ENCODE measurements around the gene ERBB4. TPM values are rescaled to one million over a fixed set of nuclear protein-coding genes. Genes with fewer than 3 reads are reported as not detected.

The ERBB4 gene
- total RNA-seq, 6 donors from 2014 or later = 3.3 to 24.2 (median 11.7) TPM

- TF ChIP-seq POLR2A (IDR thresholded peaks at IDR 0.05) (no peak), CTCF (IDR thresholded peaks at IDR 0.05) (no peak)
Measured at GRCh38 chr2:211903961-211904360, 634.6 kb downstream of the ERBB4 start.

GRCh38 chr2:211901226-211901846 lies 637.3 kb downstream of the ERBB4 start:
- Histone ChIP-seq H3K36me3 (no peaks in the 10 kb centered on the region), H3K27me3 (no peaks in the 10 kb centered on the region), H3K4me1 (peaks cover 0 to 5% (median 0%) of the 10 kb centered on the region in 4 donors), H3K9me3 (no peaks in the 10 kb centered on the region), H3K4me3 (no peak overlapping the region), H3K27ac (no peak overlapping the region)
- WGBS, 2 donors = 69 to 80% methylated on average over 6 of the region's 6 CpGs
- ATAC-seq (ENCODE audit: low FRiP score in 2 of 2) (no peak), DNase-seq (no peak)
- TF ChIP-seq EP300 (IDR thresholded peaks at IDR 0.05) (no peak), CTCF (IDR thresholded peaks at IDR 0.05) (no peak), POLR2A (IDR thresholded peaks at IDR 0.05) (no peak)

More at GRCh38 chr2:211903961-211904360, 634.6 kb downstream of the ERBB4 start:
- H3K4me1 ChIP-seq = peaks cover 0 to 5% (median 0%) of the 10 kb centered on the region in 4 donors
- no peaks in the 10 kb centered on the region for H3K9me3 ChIP-seq
- H3K27me3 ChIP-seq = no peaks in the 10 kb centered on the region
- no peak for ATAC-seq (ENCODE audit: low FRiP score in 2 of 2)
- no peak for DNase-seq
- no peak overlapping the region for H3K4me3 ChIP-seq
- H3K27ac ChIP-seq = no peak overlapping the region
- 87 to 92% methylated on average over 2 of the region's 2 CpGs for WGBS, 2 donors
- H3K36me3 ChIP-seq = no peaks in the 10 kb centered on the region

- no peak for ATAC-seq (ENCODE audit: low FRiP score in 2 of 2)
- Histone ChIP-seq H3K4me1 (peaks cover 0 to 5% (median 0%) of the 10 kb centered on the region in 4 donors), H3K27ac (no peak overlapping the region), H3K36me3 (no peaks in the 10 kb centered on the region), H3K9me3 (no peaks in the 10 kb centered on the region), H3K4me3 (no peak overlapping the region), H3K27me3 (no peaks in the 10 kb centered on the region)
- WGBS, 2 donors = 52 to 70% methylated on average over 2 of the region's 2 CpGs
- no peak for DNase-seq
- no peak for TF ChIP-seq CTCF (IDR thresholded peaks at IDR 0.05)
- no peak for TF ChIP-seq POLR2A (IDR thresholded peaks at IDR 0.05)
- TF ChIP-seq POLR2AphosphoS5 (IDR thresholded peaks at IDR 0.05) = no peak
- no peak for TF ChIP-seq EP300 (IDR thresholded peaks at IDR 0.05)
Measured at GRCh38 chr2:211900518-211900917, 638.1 kb downstream of the ERBB4 start.

GRCh38 chr2:211900000-211900399 lies 638.6 kb downstream of the ERBB4 start:
- ATAC-seq (ENCODE audit: low FRiP score in 2 of 2) (no peak), DNase-seq (no peak)
- Histone ChIP-seq H3K36me3 (no peaks in the 10 kb centered on the region), H3K27me3 (no peaks in the 10 kb centered on the region), H3K4me1 (peaks cover 0 to 5% (median 0%) of the 10 kb centered on the region in 4 donors), H3K9me3 (no peaks in the 10 kb centered on the region), H3K27ac (no peak overlapping the region), H3K4me3 (peak overlapping the region in 1 of 4 donors; percentile 1)
- TF ChIP-seq POLR2A (IDR thresholded peaks at IDR 0.05) (no peak), EP300 (IDR thresholded peaks at IDR 0.05) (no peak), POLR2AphosphoS5 (IDR thresholded peaks at IDR 0.05) (no peak), CTCF (IDR thresholded peaks at IDR 0.05) (no peak)
- 36 to 44% methylated on average over 5 of the region's 5 CpGs for WGBS, 2 donors

- DNase-seq = no peak
- no peaks in the 10 kb centered on the region for H3K36me3 ChIP-seq
- ATAC-seq (ENCODE audit: low FRiP score in 2 of 2) = no peak
- peaks cover 0 to 5% (median 0%) of the 10 kb centered on the region in 4 donors for H3K4me1 ChIP-seq
- WGBS, 2 donors = 47 to 56% methylated on average over 1 of the region's 1 CpG
- no peak overlapping the region for H3K27ac ChIP-seq
- H3K27me3 ChIP-seq = no peaks in the 10 kb centered on the region
- no peak overlapping the region for H3K4me3 ChIP-seq
- H3K9me3 ChIP-seq = no peaks in the 10 kb centered on the region
- TF ChIP-seq POLR2A (IDR thresholded peaks at IDR 0.05) = no peak
- no peak for TF ChIP-seq EP300 (IDR thresholded peaks at IDR 0.05)
- no peak for TF ChIP-seq CTCF (IDR thresholded peaks at IDR 0.05)
- no peak for TF ChIP-seq POLR2AphosphoS5 (IDR thresholded peaks at IDR 0.05)
Measured at GRCh38 chr2:211898702-211899101, 639.9 kb downstream of the ERBB4 start.
